SU-DHL-6 (cell line): ENCODE measurements around the gene NXNL1.

Experiments
- H2AFZ ChIP-seq: fragments of 200-600 bp; sonication (generic); 2 replicates; pipeline ENCODE4 v1.6.1; 2014; ENCODE audit warnings: low read depth, mild to moderate bottlenecking, moderate library complexity, mixed read lengths, antibody characterized with exemption, low read length; ENCODE audit not compliant: severe bottlenecking
- H3F3A ChIP-seq: fragments of 200-600 bp; shearing (Covaris generic); 2 replicates; pipeline ENCODE4 v1.6.0; 2016; ENCODE audit warnings: antibody characterized with exemption, mild to moderate bottlenecking; ENCODE audit not compliant: insufficient read depth
- H3K27ac ChIP-seq: fragments of 200-600 bp; sonication (generic); 2 replicates; pipeline ENCODE4 v1.5.1; 2016; ENCODE audit warnings: low read depth, mild to moderate bottlenecking, low read length, moderate library complexity, mixed read lengths
- H3K27me3 ChIP-seq: fragments of 200-600 bp; sonication (generic), shearing (Covaris generic); 2 replicates; pipeline ENCODE4 v1.6.0; 2014; ENCODE audit warnings: mild to moderate bottlenecking, low read length
- H3K36me3 ChIP-seq: fragments of 200-600 bp; sonication (generic); 2 replicates; pipeline ENCODE4 v1.6.1; 2014; ENCODE audit warnings: mild to moderate bottlenecking, low read length, mixed read lengths
- H3K4me2 ChIP-seq: fragments of 300-600, 200-600 bp; shearing (Covaris generic), sonication (generic); 2 replicates; pipeline ENCODE4 v1.6.0; 2014; ENCODE audit warnings: low read length, low read depth, mild to moderate bottlenecking; ENCODE audit not compliant: poor library complexity, severe bottlenecking
- H3K4me3 ChIP-seq: fragments of 200-600 bp; sonication (generic); 2 replicates; pipeline ENCODE4 v1.5.1; 2014; ENCODE audit warnings: antibody characterized with exemption, low read length, mild to moderate bottlenecking, mixed read lengths; ENCODE audit not compliant: insufficient read depth, poor library complexity, severe bottlenecking
- H3K79me2 ChIP-seq: fragments of 200-600 bp; sonication (generic); 2 replicates; pipeline ENCODE4 v1.6.1; 2014; ENCODE audit warnings: mild to moderate bottlenecking, low read length, moderate library complexity; ENCODE audit not compliant: insufficient read depth
- H3K9ac ChIP-seq: fragments of 200-600 bp; sonication (generic); 2 replicates; pipeline ENCODE4 v1.7.0; 2014; ENCODE audit warnings: mild to moderate bottlenecking, low read length
- H3K9me2 ChIP-seq: fragments of 200-600 bp; sonication (generic); replicated peaks from 2 replicates; pipeline ENCODE4 v1.6.1; 2014; ENCODE audit warnings: low read length; ENCODE audit not compliant: insufficient read depth
- H3K9me3 ChIP-seq: fragments of 200-600 bp; sonication (generic); 2 replicates; pipeline ENCODE4 v1.6.1; 2014; ENCODE audit warnings: low read length, mixed read lengths; ENCODE audit not compliant: insufficient read depth
- H4K20me1 ChIP-seq: fragments of 200-600 bp; sonication (generic); 2 replicates; pipeline ENCODE4 v1.6.1; 2014; ENCODE audit warnings: low read depth, mild to moderate bottlenecking, antibody characterized with exemption, low read length, moderate library complexity, mixed read lengths
- CTCF ChIP-seq: fragments of 200-600 bp; sonication (generic); IDR thresholded peaks from one replicate; pipeline ENCODE4 v1.5.1; 2017; ENCODE audit warnings: antibody characterized with exemption, mild to moderate bottlenecking, low read length, moderate library complexity; ENCODE audit not compliant: insufficient read depth, poor library complexity, severe bottlenecking
- EZH2phosphoT487 ChIP-seq: fragments of 200-600 bp; sonication (generic), shearing (Covaris generic); conservative IDR thresholded peaks from 2 replicates; pipeline ENCODE4 v1.6.1; 2018; ENCODE audit warnings: mild to moderate bottlenecking, antibody characterized with exemption, low read length, moderate library complexity, mixed read lengths

NXNL1 gene

DNA sequence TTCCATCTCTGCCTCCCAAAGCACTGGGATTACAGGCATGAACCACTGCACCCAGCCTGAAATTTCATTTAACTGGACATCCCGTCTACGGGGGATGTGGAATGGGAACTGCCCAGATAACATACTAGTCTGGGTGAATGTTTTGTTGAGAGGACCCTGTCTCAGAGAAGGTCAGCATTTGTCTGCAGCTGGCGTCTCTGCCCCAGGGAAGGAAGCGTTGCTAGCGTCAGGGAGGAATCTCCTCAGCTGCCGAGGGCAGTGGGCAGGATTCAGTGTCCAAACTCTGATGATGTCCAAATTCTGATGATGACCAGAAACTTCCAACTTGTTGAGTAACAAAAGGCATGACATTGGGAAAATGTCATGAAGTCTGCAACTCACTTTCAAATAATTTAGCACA is 3.1 kb downstream of the NXNL1 start:
- Histone ChIP-seq H3K4me3 (no peak overlapping the region), H2AFZ (no peak overlapping the region), H3K4me2 (no peak overlapping the region), H4K20me1 (no peaks in the 10 kb centered on the region), H3K9ac (no peak overlapping the region), H3K27ac (no peak overlapping the region), H3K79me2 (no peaks in the 10 kb centered on the region), H3F3A (no peaks in the 10 kb centered on the region), H3K9me2 (no peaks in the 10 kb centered on the region), H3K27me3 (no peaks in the 10 kb centered on the region), H3K36me3 (no peaks in the 10 kb centered on the region), H3K9me3 (no peaks in the 10 kb centered on the region)
- TF ChIP-seq EZH2phosphoT487 (no peak), CTCF (no peak)

- no peaks in the 10 kb centered on the region for H3F3A ChIP-seq
- H3K9ac ChIP-seq = no peak overlapping the region
- no peak overlapping the region for H3K4me2 ChIP-seq
- TF ChIP-seq EZH2phosphoT487 = no peak
- TF ChIP-seq CTCF = no peak
- no peak overlapping the region for H2AFZ ChIP-seq
- H3K27ac ChIP-seq = no peak overlapping the region
- H3K27me3 ChIP-seq = no peaks in the 10 kb centered on the region
- H4K20me1 ChIP-seq = no peaks in the 10 kb centered on the region
- no peaks in the 10 kb centered on the region for H3K36me3 ChIP-seq
- H3K9me2 ChIP-seq = no peaks in the 10 kb centered on the region
- H3K4me3 ChIP-seq = no peak overlapping the region
- no peaks in the 10 kb centered on the region for H3K9me3 ChIP-seq
- H3K79me2 ChIP-seq = no peaks in the 10 kb centered on the region
Measured at GRCh38 chr19:17456127-17456526, 4.6 kb downstream of the NXNL1 start.

DNA sequence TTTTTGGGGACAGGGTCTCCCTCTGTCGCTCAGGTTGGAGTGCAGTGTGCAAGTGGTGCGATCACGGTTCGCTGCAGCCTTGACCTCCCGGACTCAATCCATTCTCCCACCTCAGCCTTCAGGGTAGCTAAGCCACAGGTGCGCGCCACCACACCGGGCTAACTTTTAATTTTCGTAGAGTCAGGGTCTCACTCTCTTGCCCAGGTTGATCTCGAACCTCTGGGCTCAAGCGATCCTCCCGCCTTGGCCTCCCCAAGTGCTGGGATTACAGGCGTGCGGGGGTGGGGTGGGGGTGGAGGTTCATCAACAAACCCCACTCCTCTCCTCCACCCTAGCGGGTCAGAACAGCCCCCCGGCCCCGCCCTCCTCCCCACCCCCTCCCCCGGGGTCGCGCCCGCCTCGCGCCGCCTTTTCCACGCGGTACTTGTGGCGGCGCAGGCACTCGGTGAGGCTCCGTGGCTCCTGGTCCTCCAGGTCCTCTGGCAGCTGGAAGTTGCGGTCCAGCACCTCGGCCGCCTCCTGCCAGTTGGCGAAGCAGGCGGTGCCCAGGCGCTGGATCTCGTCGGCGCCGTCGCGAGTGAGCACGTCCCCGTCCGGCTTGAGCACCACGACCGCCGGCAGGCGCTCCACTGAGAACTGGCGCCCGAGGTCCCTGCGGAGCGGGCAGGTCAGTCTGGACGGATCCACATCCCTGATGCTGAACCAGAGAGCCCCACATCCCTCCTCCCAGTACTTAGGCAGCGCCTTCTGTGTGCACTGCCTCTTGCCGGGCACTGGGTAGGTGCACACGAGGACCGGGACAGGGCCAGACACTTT is 5.2 kb downstream of the NXNL1 start:
- H3K27ac ChIP-seq = no peak overlapping the region
- H3K9ac ChIP-seq = no peak overlapping the region
- no peaks in the 10 kb centered on the region for H4K20me1 ChIP-seq
- H3K79me2 ChIP-seq = no peaks in the 10 kb centered on the region
- no peak overlapping the region for H3K4me2 ChIP-seq
- no peaks in the 10 kb centered on the region for H3K9me3 ChIP-seq
- H3K9me2 ChIP-seq = no peaks in the 10 kb centered on the region
- H3F3A ChIP-seq = no peaks in the 10 kb centered on the region
- no peaks in the 10 kb centered on the region for H3K27me3 ChIP-seq
- no peak overlapping the region for H2AFZ ChIP-seq
- TF ChIP-seq EZH2phosphoT487 = no peak
- TF ChIP-seq CTCF = no peak
- H3K36me3 ChIP-seq = no peaks in the 10 kb centered on the region
- no peak overlapping the region for H3K4me3 ChIP-seq
